NCI-H524 (cell line): ENCODE data around the gene SND1.

Experiments
- DNase-seq, 2 experiments: peaks; one replicate each; lab custom pipeline; 2025; lab: John Stamatoyannopoulos, UW

Gene SND1

GRCh38 chr7:127683776-127684681 is 32.0 kb downstream of the SND1 start:
- DNase-seq, result no peak

- DNase-seq, result peak in 1 of 2 experiments; percentile 40
Observed at GRCh38 chr7:127689194-127689772, 37.3 kb downstream of the SND1 start.

GRCh38 chr7:127690337-127690736 is 38.3 kb downstream of the SND1 start:
- peak; percentile 37 to 62 for DNase-seq

- peak; percentile 90 to 97 for DNase-seq
Observed at GRCh38 chr7:127690806-127691205, 38.8 kb downstream of the SND1 start.

GRCh38 chr7:127692200-127692599 is 40.2 kb downstream of the SND1 start:
- no peak for DNase-seq

- DNase-seq, result no peak
Observed at GRCh38 chr7:127699853-127700252, 47.9 kb downstream of the SND1 start.

GRCh38 chr7:127702052-127702652 is 50.2 kb downstream of the SND1 start:
- DNase-seq, result no peak

- DNase-seq, result no peak
Observed at GRCh38 chr7:127702938-127703337, 50.9 kb downstream of the SND1 start.

- DNase-seq, result peak; percentile 34 to 88
Observed at GRCh38 chr7:127704211-127704610, 52.2 kb downstream of the SND1 start.

GRCh38 chr7:127705461-127705959 is 53.5 kb downstream of the SND1 start:
- no peak for DNase-seq

- peak in 1 of 2 experiments; percentile 21 for DNase-seq
Observed at GRCh38 chr7:127706766-127707165, 54.8 kb downstream of the SND1 start.

GRCh38 chr7:127708201-127708600 is 56.2 kb downstream of the SND1 start:
- no peak for DNase-seq

- DNase-seq, result peak; percentile 74 to 81
Observed at GRCh38 chr7:127708788-127709187, 56.8 kb downstream of the SND1 start.

GRCh38 chr7:127710635-127711034 is 58.6 kb downstream of the SND1 start:
- peak in 1 of 2 experiments; percentile 43 for DNase-seq

GRCh38 chr7:127711872-127712271 is 59.9 kb downstream of the SND1 start:
- DNase-seq, result no peak

GRCh38 chr7:127713006-127713405 is 61.0 kb downstream of the SND1 start:
- DNase-seq, result no peak

- peak; percentile 84 to 96 for DNase-seq
Observed at GRCh38 chr7:127713758-127714157, 61.8 kb downstream of the SND1 start.

- DNase-seq, result no peak
Observed at GRCh38 chr7:127715272-127715671, 63.3 kb downstream of the SND1 start.

GRCh38 chr7:127715901-127716300 is 63.9 kb downstream of the SND1 start:
- no peak for DNase-seq

GRCh38 chr7:127717502-127718339 is 65.7 kb downstream of the SND1 start:
- no peak for DNase-seq

GRCh38 chr7:127718340-127718679 is 66.3 kb downstream of the SND1 start:
- no peak for DNase-seq

- DNase-seq, result no peak
Observed at GRCh38 chr7:127726476-127726875, 74.5 kb downstream of the SND1 start.
